MCF 10A (cell line): ENCODE data around the gene PXMP2. TPM values are rescaled to one million over a fixed set of nuclear protein-coding genes. Genes with fewer than 3 reads are reported as not detected.

Experiments
- BruUV-seq: library from RNA; stranded (reverse); fragments of 400-500 nt; replicated peaks from 2 replicates; lab custom pipeline; 2021; lab: Mats Ljungman, UMichigan
- CTCF ChIA-PET: fragments of 300-600 bp; sonication (Branson Sonifier 250); formaldehyde crosslinking; extraction: SDS; loops from one replicate; lab custom pipeline; 2021; ENCODE audit warnings: antibody characterized with exemption, inconsistent platforms; lab: Yijun Ruan, JAX
- POLR2A ChIA-PET: fragments of 300-600, 350-650 bp; sonication (Branson Sonifier 250); formaldehyde crosslinking; extraction: SDS; loops from one replicate; lab custom pipeline; 2020; ENCODE audit warnings: antibody characterized with exemption, inconsistent platforms; lab: Yijun Ruan, JAX
- DNase-seq: peaks from one replicate; pipeline ENCODE4 v3.0.0-alpha.2; 2018; ENCODE audit not compliant: unreplicated experiment
- H3K27ac Mint-ChIP-seq: one replicate; pipeline ENCODE4 v1.8.0; 2022; ENCODE audit warnings: mild to moderate bottlenecking, low read depth, mixed read lengths; ENCODE audit not compliant: unreplicated experiment
- H3K27me3 Mint-ChIP-seq: one replicate; pipeline ENCODE4 v1.8.0; 2022; ENCODE audit warnings: mixed read lengths; ENCODE audit not compliant: insufficient read depth, unreplicated experiment
- H3K36me3 Mint-ChIP-seq: one replicate; pipeline ENCODE4 v1.8.0; 2022; ENCODE audit warnings: mild to moderate bottlenecking, moderate library complexity, mixed read lengths; ENCODE audit not compliant: insufficient read depth, unreplicated experiment
- H3K4me1 Mint-ChIP-seq: one replicate; pipeline ENCODE4 v1.8.0; 2022; ENCODE audit warnings: mixed read lengths; ENCODE audit not compliant: insufficient read depth, unreplicated experiment
- H3K4me3 Mint-ChIP-seq: one replicate; pipeline ENCODE4 v1.8.0; 2022; ENCODE audit warnings: mild to moderate bottlenecking, moderate library complexity, mixed read lengths; ENCODE audit not compliant: unreplicated experiment
- H3K9me3 Mint-ChIP-seq: one replicate; pipeline ENCODE4 v1.8.0; 2022; ENCODE audit warnings: mixed read lengths; ENCODE audit not compliant: unreplicated experiment
- intact Hi-C: fragments of 100-400 bp; cut with micrococcal nuclease; formaldehyde crosslinking; loops from 2 replicates; pipeline ENCODE4 v1.14.1; 2022
- total RNA-seq: library from RNA; stranded (reverse); gene quantifications from 2 replicates; pipeline ENCODE4 v1.2.3, GENCODE V29; 2022
- TF ChIP-seq, protein P1 (sequence below): fragments of 200-600 bp; IDR thresholded peaks from one replicate; pipeline ENCODE4 v1.8.0; 2022; ENCODE audit warnings: antibody characterized with exemption, mild to moderate bottlenecking; ENCODE audit not compliant: unreplicated experiment

PXMP2 gene
- total RNA-seq, 1 experiment from 2014 or later: 28.1 TPM

DNA sequence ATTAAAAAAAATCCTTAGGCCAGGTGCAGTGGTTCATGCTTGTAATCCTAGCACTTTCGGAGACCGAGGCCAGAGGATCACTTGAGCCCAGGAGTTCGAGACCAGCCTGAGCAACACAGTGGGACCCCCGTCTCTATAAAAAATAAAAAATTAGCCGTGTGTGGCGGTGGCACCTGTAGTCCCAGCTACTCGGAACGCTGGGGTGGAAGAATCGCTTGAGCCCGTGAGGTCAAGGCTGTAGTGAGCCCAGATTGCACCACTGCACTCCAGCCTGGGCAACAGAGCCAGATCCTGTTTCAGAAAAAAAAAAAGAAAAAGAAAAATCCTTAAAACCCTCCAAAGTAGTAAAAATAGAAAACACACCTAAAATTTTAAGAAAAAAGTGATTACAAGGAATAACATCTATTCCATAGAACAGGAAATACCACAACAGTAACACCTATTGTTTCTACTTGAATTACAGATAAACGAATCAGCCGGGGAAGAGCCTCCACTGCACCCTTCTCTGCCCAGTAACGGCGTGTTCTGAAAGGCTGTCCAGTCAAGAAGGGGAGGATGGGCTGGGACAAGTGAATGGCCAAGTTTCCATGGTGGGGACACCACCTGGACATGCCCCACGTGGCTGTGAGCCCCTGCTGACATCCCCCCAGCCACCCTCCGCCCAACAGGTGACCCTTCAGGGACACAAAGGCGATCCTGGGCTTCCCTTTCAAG lies 18.1 kb upstream of the PXMP2 start:
- BruUV-seq: no TSS peak
- DNase-seq: no peak
- intact Hi-C loops: no loop called here
- H3K4me3 Mint-ChIP-seq: no peak overlapping the region
- ChIA-PET POLR2A (no interaction called here), CTCF (interaction anchor here (1.1 kb wide), 1 partner anchor 145 kb away, joined by 4 read pairs; no protein-coding TSS in a partner anchor)
- H3K27ac Mint-ChIP-seq: no peak overlapping the region
- no peaks in the 10 kb centered on the region for H3K27me3 Mint-ChIP-seq
- TF ChIP-seq, protein P1, sequence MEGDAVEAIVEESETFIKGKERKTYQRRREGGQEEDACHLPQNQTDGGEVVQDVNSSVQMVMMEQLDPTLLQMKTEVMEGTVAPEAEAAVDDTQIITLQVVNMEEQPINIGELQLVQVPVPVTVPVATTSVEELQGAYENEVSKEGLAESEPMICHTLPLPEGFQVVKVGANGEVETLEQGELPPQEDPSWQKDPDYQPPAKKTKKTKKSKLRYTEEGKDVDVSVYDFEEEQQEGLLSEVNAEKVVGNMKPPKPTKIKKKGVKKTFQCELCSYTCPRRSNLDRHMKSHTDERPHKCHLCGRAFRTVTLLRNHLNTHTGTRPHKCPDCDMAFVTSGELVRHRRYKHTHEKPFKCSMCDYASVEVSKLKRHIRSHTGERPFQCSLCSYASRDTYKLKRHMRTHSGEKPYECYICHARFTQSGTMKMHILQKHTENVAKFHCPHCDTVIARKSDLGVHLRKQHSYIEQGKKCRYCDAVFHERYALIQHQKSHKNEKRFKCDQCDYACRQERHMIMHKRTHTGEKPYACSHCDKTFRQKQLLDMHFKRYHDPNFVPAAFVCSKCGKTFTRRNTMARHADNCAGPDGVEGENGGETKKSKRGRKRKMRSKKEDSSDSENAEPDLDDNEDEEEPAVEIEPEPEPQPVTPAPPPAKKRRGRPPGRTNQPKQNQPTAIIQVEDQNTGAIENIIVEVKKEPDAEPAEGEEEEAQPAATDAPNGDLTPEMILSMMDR: no peak
- no peaks in the 10 kb centered on the region for H3K4me1 Mint-ChIP-seq
- no peaks in the 10 kb centered on the region for H3K9me3 Mint-ChIP-seq
- peaks cover 83% of the 10 kb centered on the region for H3K36me3 Mint-ChIP-seq

DNA sequence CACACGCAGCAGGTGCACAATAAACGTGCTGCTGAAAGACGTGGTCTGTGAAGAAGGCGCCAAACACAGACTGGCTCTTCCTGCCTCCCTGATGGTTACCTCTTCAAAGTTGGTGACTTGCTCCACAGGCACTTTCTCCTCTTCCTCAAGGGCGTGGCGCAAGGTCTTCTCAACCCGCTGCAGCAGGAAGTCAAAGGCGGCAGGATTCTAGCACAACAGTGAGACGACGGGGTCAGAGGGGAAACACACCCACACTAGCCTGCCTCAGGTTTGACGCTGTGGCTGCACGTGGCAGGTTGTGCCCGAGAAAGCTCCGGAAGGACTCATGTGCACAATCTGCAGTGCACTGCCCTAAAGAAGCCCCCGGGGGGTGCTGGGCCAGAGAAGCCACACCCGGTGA lies 15.3 kb upstream of the PXMP2 start:
- BruUV-seq: no TSS peak
- TF ChIP-seq, protein P1: no peak
- CTCF ChIA-PET: no interaction called here

DNA sequence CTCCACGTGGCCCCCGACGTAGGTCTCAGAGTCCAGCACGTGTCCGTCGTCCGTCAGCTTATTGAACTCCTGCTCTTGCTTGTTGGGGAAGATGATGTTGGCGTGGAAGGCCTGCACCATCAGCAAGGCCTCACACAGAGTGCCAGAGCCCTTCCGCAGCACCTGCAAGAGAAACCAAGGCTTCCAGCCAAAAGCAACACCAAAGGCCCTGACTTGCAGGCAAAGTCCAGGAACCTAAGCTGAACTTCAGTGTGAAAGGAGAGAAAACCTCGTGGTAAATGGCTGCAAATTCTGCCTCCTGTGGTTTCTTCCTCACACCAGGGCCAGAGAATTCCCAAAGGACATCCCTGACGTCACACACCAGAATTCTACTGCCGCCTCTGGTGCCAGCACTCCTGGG lies 14.7 kb upstream of the PXMP2 start:
- no TSS peak for BruUV-seq
- Mint-ChIP-seq H3K9me3 (no peaks in the 10 kb centered on the region), H3K27ac (no peak overlapping the region), H3K27me3 (no peaks in the 10 kb centered on the region), H3K4me1 (no peaks in the 10 kb centered on the region), H3K36me3 (peaks cover 82% of the 10 kb centered on the region), H3K4me3 (no peak overlapping the region)
- TF ChIP-seq, protein P1: no peak
- intact Hi-C loops: no loop called here
- CTCF ChIA-PET: no interaction called here
- no peak for DNase-seq
- POLR2A ChIA-PET: no interaction called here

More for the DNA sequence above, 15.3 kb upstream of the PXMP2 start:
- DNase-seq: no peak
- POLR2A ChIA-PET: no interaction called here
- Mint-ChIP-seq H3K27ac (no peak overlapping the region), H3K9me3 (no peaks in the 10 kb centered on the region), H3K27me3 (no peaks in the 10 kb centered on the region), H3K4me1 (no peaks in the 10 kb centered on the region), H3K4me3 (no peak overlapping the region), H3K36me3 (peaks cover 82% of the 10 kb centered on the region)
- intact Hi-C loops: no loop called here

DNA sequence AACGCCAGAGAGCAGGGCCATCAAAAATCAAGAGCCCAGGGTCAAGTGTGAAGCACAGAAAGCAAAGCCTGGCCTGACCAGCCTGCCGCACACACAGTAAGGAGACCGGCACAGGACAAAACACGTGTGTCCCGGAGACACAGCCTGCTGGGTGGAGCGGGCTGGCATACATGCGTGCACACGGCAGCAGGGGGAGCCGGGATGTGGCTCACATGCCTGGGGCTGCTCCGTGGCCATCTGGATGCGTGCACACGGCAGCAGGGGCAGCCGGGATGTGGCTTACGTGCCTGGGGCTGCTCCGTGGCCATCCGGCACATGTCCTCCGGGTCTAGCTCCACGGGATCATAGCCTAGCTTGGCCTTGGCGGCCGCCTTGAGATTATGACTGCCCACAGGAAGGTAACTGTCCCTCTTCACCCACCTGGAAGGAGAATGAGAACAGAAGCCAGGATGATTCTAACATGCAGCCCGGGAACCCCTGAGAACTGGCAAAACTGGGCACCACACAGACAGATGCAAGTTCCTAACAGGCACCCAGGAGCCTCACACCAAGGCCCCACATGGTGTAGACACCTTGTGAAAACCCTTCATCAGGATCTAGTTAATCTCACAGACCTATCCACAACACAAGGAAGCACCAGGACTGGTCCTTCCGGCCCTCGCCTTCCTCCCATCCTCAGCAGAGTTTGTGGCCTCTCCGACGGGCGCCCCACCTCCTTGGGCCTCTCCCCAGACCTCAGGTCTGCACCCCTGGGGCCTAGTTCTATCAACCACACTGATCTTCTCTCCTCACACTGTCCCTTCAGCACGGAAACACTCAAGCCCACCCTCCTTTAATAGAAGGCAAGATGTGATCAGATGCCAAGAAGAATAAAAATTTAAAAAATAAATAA lies 13.9 kb upstream of the PXMP2 start:
- Mint-ChIP-seq H3K27ac (no peak overlapping the region), H3K27me3 (no peaks in the 10 kb centered on the region), H3K4me3 (no peak overlapping the region), H3K4me1 (no peaks in the 10 kb centered on the region), H3K9me3 (no peaks in the 10 kb centered on the region), H3K36me3 (peaks cover 85% of the 10 kb centered on the region)
- DNase-seq: no peak
- CTCF ChIA-PET: no interaction called here
- no TSS peak for BruUV-seq
- POLR2A ChIA-PET: no interaction called here
- TF ChIP-seq, protein P1: no peak
- intact Hi-C loops: no loop called here
